B cell (primary cell): Measurements from ENCODE around the gene PTPRU. TPM values are rescaled to one million over a fixed set of nuclear protein-coding genes. Genes with fewer than 3 reads are reported as not detected.

Experiments
- ATAC-seq: fragments of 200-7000 bp; cut with Tn5 transposase; one replicate; pipeline ENCODE4 v1.10.0; 2021; ENCODE audit warnings: low read depth, mild to moderate bottlenecking, moderate number of reproducible peaks, moderate library complexity
- CTCF ChIA-PET: fragments of 350-600 bp; sonication (Branson Sonifier 250); formaldehyde crosslinking; loops from one replicate; lab custom pipeline; 2021; ENCODE audit warnings: antibody characterized with exemption, inconsistent platforms; lab: Charles Lee
- POLR2A ChIA-PET: fragments of 350-600 bp; sonication (Branson Sonifier 250); formaldehyde crosslinking; loops from one replicate; lab custom pipeline; 2021; ENCODE audit warnings: antibody characterized with exemption; lab: Charles Lee
- DNase-seq: peaks from one replicate; pipeline ENCODE4 v3.0.0; 2013
- H2AFZ ChIP-seq: 2 replicates; pipeline ENCODE4 v1.6.1; 2012; ENCODE audit warnings: mild to moderate bottlenecking, low read depth, low read length; ENCODE audit not compliant: insufficient read depth, poor library complexity, severe bottlenecking
- H3K27ac ChIP-seq, 2 donors: 1 replicate in 1 of 2; 2 replicates in 1 of 2; pipeline ENCODE4 v1.5.1; 2012 to 2013; ENCODE audit warnings: low read length in 2 of 2, mild to moderate bottlenecking in 2 of 2, moderate library complexity in 1 of 2
- H3K27me3 ChIP-seq, 4 experiments: fragments of 200-600 bp in 1 of 4; sonication (generic) in 1 of 4; replicated peaks in 1 of 4; 1 replicate in 2 of 4; 2 replicates in 2 of 4; pipeline versions ENCODE4 v1.6.1 to v1.7.0; 2013 to 2016; ENCODE audit warnings: low read length in 3 of 4, mild to moderate bottlenecking in 2 of 4, mixed read lengths in 1 of 4, moderate library complexity in 1 of 4; ENCODE audit not compliant: insufficient read depth in 4 of 4, control insufficient read depth in 3 of 4; ENCODE audit errors: control extremely low read depth in 1 of 4
- H3K36me3 ChIP-seq, 2 experiments: replicated peaks in 1 of 2; 1 replicate in 1 of 2; 2 replicates in 1 of 2; pipeline versions ENCODE4 v1.6.1 to v1.7.1; 2013; ENCODE audit warnings: low read length in 1 of 2; ENCODE audit not compliant: insufficient read depth in 2 of 2, control insufficient read depth in 1 of 2; ENCODE audit errors: control extremely low read depth in 1 of 2, extremely low read depth in 1 of 2
- H3K4me1 ChIP-seq, 2 donors: fragments of 200-600 bp in 1 of 2; sonication (generic) in 1 of 2; 1 replicate in 1 of 2; 2 replicates in 1 of 2; pipeline versions ENCODE4 v1.5.1 to v1.6.1; 2013 to 2017; ENCODE audit warnings: low read length in 2 of 2; ENCODE audit not compliant: control insufficient read depth in 2 of 2, insufficient read depth in 2 of 2
- H3K4me2 ChIP-seq: replicated peaks from 2 replicates; pipeline ENCODE3; 2012; ENCODE audit warnings: mild to moderate bottlenecking, low read depth, low read length; ENCODE audit not compliant: poor library complexity, severe bottlenecking
- H3K4me3 ChIP-seq, 5 experiments: fragments of 200-600 bp in 1 of 5; sonication (generic) in 1 of 5; 1 replicate in 3 of 5; 2 replicates in 2 of 5; pipeline versions ENCODE4 v1.5.1 to v1.7.0; 2011 to 2016; ENCODE audit warnings: low read length in 4 of 5, mild to moderate bottlenecking in 4 of 5, low read depth in 2 of 5, control low read depth in 1 of 5, moderate library complexity in 1 of 5; ENCODE audit not compliant: insufficient read depth in 1 of 5; ENCODE audit errors: control extremely low read depth in 1 of 5, extremely low read depth in 1 of 5
- H3K79me2 ChIP-seq: fragments of 200-600 bp; sonication (generic); one replicate; pipeline ENCODE4 v1.6.0; 2016; ENCODE audit warnings: low read length; ENCODE audit not compliant: control insufficient read depth, insufficient read depth
- H3K9ac ChIP-seq: fragments of 200-600 bp; sonication (generic); 2 replicates; pipeline ENCODE4 v1.6.1; 2017; ENCODE audit warnings: mild to moderate bottlenecking, low read length, moderate library complexity
- H3K9me3 ChIP-seq, 3 donors: one replicate each; pipeline versions ENCODE4 v1.6.1 to v1.7.1; 2013; ENCODE audit warnings: low read length in 2 of 3; ENCODE audit not compliant: control insufficient read depth in 2 of 3, insufficient read depth in 1 of 3; ENCODE audit errors: control extremely low read depth in 1 of 3
- H4K20me1 ChIP-seq: 2 replicates; pipeline ENCODE4 v1.6.0; 2012; ENCODE audit warnings: mild to moderate bottlenecking, low read length; ENCODE audit not compliant: insufficient read depth, control insufficient read depth, poor library complexity, severe bottlenecking
- H3K27ac Mint-ChIP-seq: one replicate; pipeline ENCODE4 v1.8.0; 2021; ENCODE audit warnings: mixed read lengths
- H3K27me3 Mint-ChIP-seq: one replicate; pipeline ENCODE4 v1.8.0; 2021; ENCODE audit warnings: mixed read lengths
- H3K4me1 Mint-ChIP-seq: one replicate; pipeline ENCODE4 v1.8.0; 2021; ENCODE audit warnings: mixed read lengths
- H3K4me3 Mint-ChIP-seq: one replicate; pipeline ENCODE4 v1.8.0; 2021; ENCODE audit warnings: mixed read lengths
- H3K9me3 Mint-ChIP-seq: one replicate; pipeline ENCODE4 v1.8.0; 2022; ENCODE audit warnings: mixed read lengths; ENCODE audit not compliant: insufficient read depth
- CTCF ChIP-seq: fragments of 200-600 bp; IDR thresholded peaks from one replicate; pipeline ENCODE4 v1.8.0; 2022; ENCODE audit warnings: antibody characterized with exemption, mild to moderate bottlenecking
- EZH2 ChIP-seq: IDR thresholded peaks from 2 replicates; pipeline ENCODE4 v1.6.1; 2012; ENCODE audit warnings: borderline replicate concordance, low read depth, mild to moderate bottlenecking, moderate library complexity, low read length; ENCODE audit not compliant: insufficient read depth, poor library complexity, severe bottlenecking
- WGBS: methylation state at CpG from one replicate; pipeline ENCODE4 v1.1.5; 2013; ENCODE audit warnings: missing lambda C conversion rate; ENCODE audit not compliant: insufficient coverage; 5-methylcytosine and 5-hydroxymethylcytosine counted together
- intact Hi-C: fragments of 100-400 bp; cut with micrococcal nuclease; formaldehyde crosslinking; loops from one replicate; pipeline ENCODE4 v1.10.0; 2022
- polyA plus RNA-seq: library from polyadenylated mRNA; depleted of rRNA; stranded (reverse); fragments of >200 nt; gene quantifications from 2 replicates; pipeline ENCODE4 v1.2.3, GENCODE V29; 2012
- total RNA-seq, 2 donors: library from RNA; stranded (reverse); fragments of 120-200 nt in 1 of 2; gene quantifications; 1 replicate in 1 of 2; 2 replicates in 1 of 2; pipeline versions ENCODE4 v1.2.3 to v1.2.4, GENCODE V29; 2013 to 2022

PTPRU gene
- total and polyA plus RNA-seq, 2 donors (not counting 1 experiment from before 2014, with no cell fraction given) = 0.10 to 0.25 TPM

- Histone ChIP-seq H3K4me2 (no peak overlapping the region), H3K27me3 (peaks cover 0 to 40% (median 14%) of the 10 kb centered on the region in 4 experiments), H3K9me3 (peaks cover 0 to 10% (median 0%) of the 10 kb centered on the region in 3 donors), H3K27ac (no peak overlapping the region), H3K79me2 (no peaks in the 10 kb centered on the region), H3K36me3 (no peaks in the 10 kb centered on the region), H4K20me1 (no peaks in the 10 kb centered on the region), H3K9ac (no peak overlapping the region), H3K4me3 (no peak overlapping the region), H2AFZ (no peak overlapping the region), H3K4me1 (peaks cover 14% of the 10 kb centered on the region in 2 donors)
- no peak overlapping the region for H3K4me3 Mint-ChIP-seq
- ChIA-PET POLR2A (no interaction called here), CTCF (no interaction called here)
- H3K27me3 Mint-ChIP-seq = peaks cover 39% of the 10 kb centered on the region
- no peaks in the 10 kb centered on the region for H3K9me3 Mint-ChIP-seq
- DNase-seq (no peak), ATAC-seq (no peak)
- no peak for TF ChIP-seq CTCF
- TF ChIP-seq EZH2 = no peak
- H3K27ac Mint-ChIP-seq = no peak overlapping the region
- WGBS = 65% methylated on average over 2 of the region's 5 CpGs
- intact Hi-C loops = no loop called here
- H3K4me1 Mint-ChIP-seq = peaks cover 9% of the 10 kb centered on the region
Measured at GRCh38 chr1:29256394-29256793, 20.1 kb downstream of the PTPRU start.

GRCh38 chr1:29256979-29257804, 20.9 kb downstream of the PTPRU start:
- Histone ChIP-seq H4K20me1 (no peaks in the 10 kb centered on the region), H3K27ac (no peak overlapping the region), H3K9ac (no peak overlapping the region), H3K4me2 (no peak overlapping the region), H3K4me1 (peaks cover 14% of the 10 kb centered on the region in 2 donors), H3K27me3 (peaks cover 0 to 42% (median 15%) of the 10 kb centered on the region in 4 experiments), H3K36me3 (no peaks in the 10 kb centered on the region), H3K79me2 (no peaks in the 10 kb centered on the region), H3K4me3 (no peak overlapping the region), H3K9me3 (peaks cover 0 to 10% (median 0%) of the 10 kb centered on the region in 3 donors), H2AFZ (no peak overlapping the region)
- Mint-ChIP-seq H3K27me3 (peaks cover 46% of the 10 kb centered on the region), H3K27ac (no peak overlapping the region), H3K4me3 (no peak overlapping the region), H3K9me3 (no peaks in the 10 kb centered on the region), H3K4me1 (peaks cover 9% of the 10 kb centered on the region)
- ATAC-seq = no peak
- WGBS = 54% methylated on average over 8 of the region's 11 CpGs
- POLR2A ChIA-PET = no interaction called here
- intact Hi-C loops = no loop called here
- no peak for DNase-seq
- TF ChIP-seq EZH2 (no peak), CTCF (no peak)
- CTCF ChIA-PET = no interaction called here
